HG03575 (cell line): ENCODE data around the gene NSF.
A peak's percentile ranks its signal among the peaks of the same experiment; 100 is the strongest.
"Not testable (repeated sequence)": the region's sequence is repeated elsewhere in the genome, so short reads cannot be mapped to it uniquely, and the experiment has no call there.

Experiments
- ATAC-seq: cut with Tn5 transposase; IDR thresholded peaks from one replicate; pipeline ENCODE4 v1.9.1; 2021; ENCODE audit not compliant: unreplicated experiment, insufficient number of reproducible peaks, low FRiP score; ENCODE audit errors: extremely low read depth

The NSF gene

GRCh38 chr17:46590157-46591146, at the start of gene NSF:
TSS of gene NSF (plus strand) at chr17:46590669. CDS start at chr17:46590776, 107 bp downstream.
- not testable (repeated sequence) for ATAC-seq

DNA sequence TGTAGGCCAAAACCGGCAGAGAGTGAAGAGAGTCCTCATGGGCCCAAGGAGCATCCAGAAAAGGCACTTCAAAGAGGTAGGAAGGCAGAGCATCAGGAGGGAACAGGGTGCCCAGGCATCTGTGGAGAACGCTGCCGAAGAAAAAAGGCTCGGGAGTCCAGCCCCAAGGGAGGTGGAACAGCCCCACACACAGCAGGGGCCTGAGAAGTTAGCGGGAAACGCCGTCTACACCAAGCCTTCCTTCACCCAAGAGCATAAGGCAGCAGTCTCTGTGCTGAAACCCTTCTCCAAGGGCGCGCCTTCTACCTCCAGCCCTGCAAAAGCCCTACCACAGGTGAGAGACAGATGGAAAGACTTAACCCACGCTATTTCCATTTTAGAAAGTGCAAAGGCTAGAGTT, 41.9 kb upstream of the NSF start:
- ATAC-seq: not testable (repeated sequence)

DNA sequence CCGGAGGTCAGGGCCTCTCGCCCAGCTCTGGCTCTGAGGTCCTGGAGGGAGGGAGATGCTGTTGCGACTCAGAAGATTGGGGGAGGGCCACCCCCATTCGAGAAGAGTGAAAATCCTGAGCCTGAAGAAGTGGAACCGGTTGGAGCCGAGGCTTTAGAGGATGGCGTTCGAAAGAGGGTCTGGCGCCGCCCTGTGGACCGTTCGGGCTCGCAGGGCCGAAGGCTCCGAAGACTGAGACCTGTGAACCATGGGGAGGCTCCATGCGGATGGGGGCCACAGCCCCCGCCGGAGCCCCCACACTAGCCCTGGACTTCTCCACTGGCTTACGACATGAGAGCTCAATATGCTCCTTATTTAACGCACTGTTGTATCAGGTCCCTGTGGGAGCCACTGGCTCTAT, 31.3 kb upstream of the NSF start:
- not testable (repeated sequence) for ATAC-seq

- ATAC-seq: not testable (repeated sequence)
Measured at GRCh38 chr17:46560048-46560447, 30.4 kb upstream of the NSF start.

DNA sequence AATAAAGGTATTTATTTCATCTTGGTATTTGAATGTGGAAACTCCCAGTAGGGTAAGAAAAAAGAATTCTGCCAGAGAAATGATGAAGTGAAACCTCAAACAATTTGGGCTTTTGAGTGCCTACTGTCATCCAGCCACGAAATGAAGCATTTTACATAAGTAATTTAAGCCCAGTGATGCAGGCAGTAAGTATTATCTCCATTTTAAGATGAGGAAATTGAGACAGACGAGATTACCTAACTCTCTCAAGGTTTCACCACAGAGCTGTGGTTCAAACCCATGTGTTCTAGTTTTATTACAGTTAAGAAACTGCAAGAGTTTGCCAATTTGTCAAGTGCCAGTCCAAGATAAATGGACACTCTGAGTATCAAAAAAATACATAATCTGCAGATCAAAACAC, 24.2 kb upstream of the NSF start:
- not testable (repeated sequence) for ATAC-seq

- ATAC-seq: not testable (repeated sequence)
Measured at GRCh38 chr17:46566980-46567379, 23.5 kb upstream of the NSF start.

GRCh38 chr17:46571796-46572195, 18.7 kb upstream of the NSF start:
- ATAC-seq: not testable (repeated sequence)

DNA sequence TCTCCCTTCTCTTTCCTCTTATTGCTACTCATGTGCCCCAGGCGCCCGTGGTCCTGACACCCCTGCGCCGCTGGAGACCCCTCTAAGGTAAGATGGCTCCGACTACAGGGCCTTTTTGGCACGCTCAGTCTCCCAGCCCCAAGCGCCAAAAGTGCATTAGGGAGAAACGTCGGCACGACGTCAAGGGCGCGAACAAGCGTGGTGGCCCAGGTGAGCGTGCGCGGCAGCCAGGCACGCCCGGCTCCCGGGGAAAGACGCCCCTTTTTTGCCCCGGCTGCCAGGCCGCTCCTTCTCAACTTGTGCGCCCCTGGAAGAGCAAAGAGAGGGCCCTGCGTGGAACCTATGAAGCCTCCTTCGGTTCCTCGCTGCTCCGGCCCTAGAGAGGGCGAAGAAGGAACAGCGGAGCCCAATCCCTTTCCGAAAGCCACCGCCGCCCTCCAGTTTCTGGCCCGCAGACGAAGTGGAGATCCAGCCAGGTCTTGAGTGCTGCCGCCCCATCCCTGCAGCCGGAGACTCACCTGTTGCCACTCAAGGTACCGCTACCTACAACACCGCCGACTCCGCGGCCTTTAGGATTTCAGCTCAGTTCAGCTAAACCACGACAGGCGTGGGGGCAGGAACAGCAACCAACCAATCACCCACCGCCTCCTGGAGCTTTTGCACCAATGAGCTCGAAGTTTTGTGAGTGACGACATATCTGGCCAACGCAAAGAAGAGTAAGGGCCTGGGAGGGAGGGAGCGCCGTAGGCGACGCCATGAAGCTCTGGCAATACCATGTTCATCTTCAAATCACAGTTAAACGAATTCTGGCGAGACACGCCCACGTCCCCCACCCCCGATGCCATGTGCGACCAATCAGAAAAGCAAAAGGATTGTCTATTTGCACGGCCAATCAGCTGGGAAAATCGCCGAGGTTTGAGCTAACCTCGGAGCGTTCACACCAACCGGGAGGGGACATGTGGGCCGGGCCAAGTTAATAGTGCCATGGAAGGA, 11.1 kb upstream of the NSF start, which contains the start of gene ARL17A:
ARL17A (minus strand) TSS at position 609 of the 993 bp plus-strand sequence. CDS start 3,369 bp downstream, outside the sequence.
- peak; percentile 50 for ATAC-seq

- peak; percentile 18 for ATAC-seq
Measured at GRCh38 chr17:46580082-46580481, 10.4 kb upstream of the NSF start.

GRCh38 chr17:46585444-46585843, 5.0 kb upstream of the NSF start:
- not testable (repeated sequence) for ATAC-seq

DNA sequence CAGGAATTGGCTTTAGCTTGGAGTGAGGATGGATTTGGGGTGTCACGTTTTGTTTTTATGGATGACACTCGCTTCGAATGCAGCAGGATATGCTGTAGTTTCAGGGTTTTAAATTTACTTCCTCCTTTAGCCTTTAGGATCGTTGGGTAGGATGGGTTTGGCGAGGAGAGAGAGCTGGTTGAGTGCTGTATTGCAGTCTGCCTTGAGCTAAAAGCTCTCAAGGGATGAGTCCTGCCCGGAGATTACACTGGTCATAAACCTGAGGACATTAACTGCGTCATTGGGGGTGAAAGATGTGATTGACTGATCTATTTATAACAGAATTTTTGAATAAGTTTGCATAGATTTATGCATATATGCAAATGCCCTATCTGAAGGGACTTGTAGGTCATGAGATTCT, 863 bp downstream of the NSF start:
- not testable (repeated sequence) for ATAC-seq

DNA sequence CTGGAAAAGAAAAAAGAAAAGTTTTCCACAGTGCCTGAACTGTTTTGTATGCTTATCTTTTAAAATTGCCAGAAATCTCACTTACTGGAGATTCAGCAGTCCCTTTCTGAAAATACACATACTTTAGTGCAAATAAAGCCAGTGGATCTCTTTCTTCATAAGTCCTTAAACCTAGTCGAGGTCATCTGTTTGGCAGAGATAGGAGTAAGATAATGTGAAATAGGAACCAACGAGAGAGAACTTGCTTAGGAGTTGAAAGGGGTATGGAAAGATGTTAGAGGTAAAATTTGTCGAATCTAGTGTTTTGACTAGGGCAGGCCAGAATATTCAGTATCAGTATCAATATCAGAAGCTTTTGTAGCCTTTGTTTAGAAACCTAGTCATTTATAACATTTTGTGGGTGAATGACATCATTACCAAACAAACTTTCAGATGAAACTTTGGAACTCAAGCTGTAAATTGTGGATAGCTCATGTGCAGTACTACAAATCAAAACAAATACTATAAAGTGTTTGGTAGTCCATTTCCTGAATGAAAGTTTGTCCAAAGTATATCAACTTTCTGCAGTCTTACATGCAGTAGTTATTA, 8.0 kb downstream of the NSF start:
- ATAC-seq: not testable (repeated sequence)

DNA sequence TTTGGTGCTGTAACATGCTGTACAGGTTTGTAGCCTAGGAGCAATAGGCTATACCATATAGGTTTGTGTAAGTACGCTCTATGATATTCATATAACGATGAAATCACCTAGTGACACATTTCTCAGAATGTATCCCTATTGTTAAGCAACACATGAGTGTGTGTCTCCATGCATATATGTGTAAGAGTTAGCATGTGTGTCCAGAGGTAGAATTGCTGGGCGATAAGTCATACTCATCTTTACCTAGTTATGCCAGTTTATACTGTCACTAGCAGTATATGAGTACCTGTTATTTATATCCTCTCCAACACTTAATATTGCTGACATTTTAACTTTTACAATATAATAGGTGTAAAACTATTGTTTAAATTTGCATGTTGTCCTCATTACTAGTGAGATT, 10.3 kb downstream of the NSF start:
- ATAC-seq: not testable (repeated sequence)

- not testable (repeated sequence) for ATAC-seq
Measured at GRCh38 chr17:46603125-46603524, 12.7 kb downstream of the NSF start.

DNA sequence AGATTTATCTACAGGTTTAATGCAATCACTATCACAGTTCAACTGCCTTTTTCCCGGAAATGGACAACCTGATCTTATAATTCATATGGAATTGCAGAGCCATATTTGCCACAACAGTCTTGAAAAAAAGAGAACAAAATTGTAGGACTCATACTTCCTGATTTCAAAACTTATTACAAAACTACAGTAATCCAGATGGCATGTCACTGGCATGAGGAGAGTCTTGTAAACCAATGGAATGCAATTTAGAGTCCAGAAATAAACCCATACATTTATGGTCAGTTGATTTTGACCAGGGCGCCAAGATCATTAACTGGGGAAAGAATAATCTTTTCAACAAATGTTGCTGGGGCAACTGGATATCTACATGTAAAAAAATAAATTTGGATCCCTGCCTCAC, 20.8 kb downstream of the NSF start:
- not testable (repeated sequence) for ATAC-seq

GRCh38 chr17:46613876-46614275, 23.4 kb downstream of the NSF start:
- not testable (repeated sequence) for ATAC-seq

DNA sequence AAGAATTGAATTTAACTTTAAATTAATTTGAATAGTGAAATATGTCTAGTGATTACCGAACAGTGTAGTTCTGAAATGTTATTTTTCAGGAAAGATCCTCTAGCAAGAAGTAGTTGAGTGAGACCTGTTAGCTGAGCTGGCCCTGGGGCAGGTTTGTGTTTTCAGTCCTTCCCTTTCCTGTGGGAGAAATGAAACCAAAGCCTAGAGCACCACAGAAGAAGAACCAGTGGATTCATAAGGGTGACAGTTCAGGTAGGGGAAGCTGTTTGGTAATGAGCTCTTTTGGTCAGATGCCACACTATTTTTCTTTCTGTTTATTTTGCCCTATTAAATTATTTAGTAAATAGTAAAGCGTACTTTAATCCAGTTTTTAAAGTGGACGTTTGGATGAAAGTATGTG, 26.7 kb downstream of the NSF start:
- ATAC-seq: not testable (repeated sequence)

GRCh38 chr17:46618975-46619374, 28.5 kb downstream of the NSF start:
- not testable (repeated sequence) for ATAC-seq

DNA sequence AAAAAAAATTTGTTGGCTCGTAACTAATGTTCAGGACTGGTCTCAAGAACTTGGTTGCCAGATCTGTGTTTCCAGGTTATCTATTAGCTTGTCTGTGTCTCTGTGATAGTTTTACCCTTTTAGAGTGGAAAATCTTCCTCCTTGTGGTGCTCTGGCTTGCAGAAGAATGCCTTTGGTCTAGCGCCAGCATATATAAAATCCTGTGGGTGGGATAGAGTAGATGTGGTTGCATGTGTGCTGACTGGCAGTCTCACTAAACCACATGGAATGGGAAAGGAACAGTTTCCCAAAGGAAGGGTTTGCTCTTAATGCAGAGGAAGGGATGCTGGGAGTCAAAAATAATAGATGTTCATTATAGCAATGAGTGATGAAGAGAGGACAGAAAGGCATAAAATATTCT, 33.3 kb downstream of the NSF start:
- ATAC-seq: not testable (repeated sequence)
